Measurements from ENCODE around the gene IQSEC1.

IQSEC1 gene

GRCh38 chr3:13099707-13100106 lies 26.5 kb upstream of the IQSEC1 start:
- TF ChIP-seq CTCF (IDR thresholded peaks at IDR 0.05), result no peak
- Histone ChIP-seq H3K27me3 (peaks cover 0 to 8% of the 10 kb centered on the region in 2 donors), H3K9me3 (no peaks in the 10 kb centered on the region), H3K27ac (no peak overlapping the region), H3K4me3 (no peak overlapping the region), H3K4me1 (no peaks in the 10 kb centered on the region), H3K36me3 (no peaks in the 10 kb centered on the region)
- intact Hi-C loops (cut with DNase I; ENCODE audit: low total_unique reads), result loop anchor here (10.0 kb wide), 2 partner anchors 185 to 545 kb away; no protein-coding TSS in a partner anchor
- no peak for DNase-seq

DNA sequence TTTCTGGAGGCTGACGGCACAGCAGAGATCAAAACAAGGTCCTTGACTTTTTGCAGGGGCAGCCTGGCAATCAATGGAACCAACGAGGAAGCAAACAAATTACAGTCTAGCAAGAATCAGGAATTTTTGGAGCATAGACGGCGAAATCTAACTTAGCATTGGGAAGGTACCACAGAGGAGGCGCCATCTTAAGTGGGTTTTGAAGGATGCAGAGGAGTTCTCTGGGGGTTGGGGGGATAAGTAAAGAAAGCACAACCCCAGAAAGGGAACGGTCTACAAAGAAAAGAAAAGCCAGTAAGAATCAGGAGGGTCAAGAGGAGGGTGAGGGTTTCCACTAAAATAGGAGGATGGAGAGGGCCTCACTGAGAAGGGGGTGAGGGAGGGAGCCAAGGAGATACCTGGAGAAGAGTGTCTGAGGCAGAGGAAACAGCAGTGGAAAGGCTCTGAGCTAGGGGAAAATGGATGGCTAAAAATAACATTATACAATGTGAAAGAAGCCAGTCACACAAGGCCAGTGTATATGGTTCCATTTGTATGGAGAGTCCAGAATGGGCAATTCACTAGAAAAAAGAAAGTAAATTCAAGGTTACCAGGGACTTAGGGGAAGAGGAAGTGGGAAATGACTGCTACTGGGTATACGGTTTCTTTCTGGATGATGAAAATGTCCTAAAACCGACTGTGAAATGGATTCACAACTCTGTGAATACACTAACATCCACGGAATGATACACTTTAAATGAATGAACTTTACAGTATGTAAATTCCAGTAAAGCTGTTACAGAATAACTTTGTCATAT lies 25.2 kb upstream of the IQSEC1 start:
- no peak for DNase-seq
- intact Hi-C loops (cut with DNase I; ENCODE audit: low total_unique reads), result loop anchor here (10.0 kb wide), 2 partner anchors 186 to 546 kb away; no protein-coding TSS in a partner anchor
- H3K27me3 ChIP-seq, result peaks cover 0 to 1% of the 10 kb centered on the region in 2 donors
- no peaks in the 10 kb centered on the region for H3K36me3 ChIP-seq
- H3K9me3 ChIP-seq, result no peaks in the 10 kb centered on the region
- H3K4me3 ChIP-seq, result no peak overlapping the region
- peaks cover 0 to 2% (median 0%) of the 10 kb centered on the region in 4 donors for H3K4me1 ChIP-seq
- TF ChIP-seq CTCF (IDR thresholded peaks at IDR 0.05), result no peak
- no peak overlapping the region for H3K27ac ChIP-seq

GRCh38 chr3:13096356-13096755 lies 23.1 kb upstream of the IQSEC1 start:
- DNase-seq, result no peak

DNA sequence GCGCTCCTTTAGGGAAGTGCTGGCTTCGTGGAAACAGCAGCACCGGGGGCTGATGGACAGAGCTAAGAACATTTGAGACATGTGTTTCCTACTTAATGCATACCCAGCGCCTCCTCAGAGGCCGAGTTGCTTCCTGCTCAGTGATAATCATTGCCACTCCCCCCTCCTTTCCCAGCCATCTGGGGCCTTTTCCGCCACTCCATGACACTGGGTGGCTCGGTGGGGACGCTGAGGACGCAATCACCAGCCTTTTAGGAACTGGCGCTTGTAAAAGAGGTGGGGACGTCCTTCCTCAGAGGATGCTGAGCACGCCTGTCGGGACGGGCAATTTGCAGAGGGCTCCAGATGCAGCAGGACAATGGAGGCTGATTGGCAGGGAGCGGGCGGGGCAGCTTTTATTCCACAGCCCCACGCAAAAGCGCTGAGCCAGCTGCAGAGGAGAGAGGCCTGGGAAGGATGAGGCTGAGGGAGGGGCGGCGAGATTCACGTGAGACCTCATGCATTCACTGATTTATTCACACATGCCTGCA lies 22.2 kb upstream of the IQSEC1 start:
- H3K27ac ChIP-seq, result no peak overlapping the region
- H3K36me3 ChIP-seq, result no peaks in the 10 kb centered on the region
- H3K27me3 ChIP-seq, result no peaks in the 10 kb centered on the region
- no peak for DNase-seq
- peaks cover 0 to 18% (median 6%) of the 10 kb centered on the region in 4 donors for H3K4me1 ChIP-seq
- no peak for TF ChIP-seq CTCF (IDR thresholded peaks at IDR 0.05)
- intact Hi-C loops (cut with DNase I; ENCODE audit: low total_unique reads), result loop anchor here (10.0 kb wide), 2 partner anchors 189 to 549 kb away; no protein-coding TSS in a partner anchor
- H3K9me3 ChIP-seq, result no peaks in the 10 kb centered on the region
- no peak overlapping the region for H3K4me3 ChIP-seq

More at GRCh38 chr3:13096356-13096755, 23.1 kb upstream of the IQSEC1 start:
- no peak overlapping the region for H3K27ac ChIP-seq
- no peaks in the 10 kb centered on the region for H3K27me3 ChIP-seq
- H3K9me3 ChIP-seq, result no peaks in the 10 kb centered on the region
- no peak for TF ChIP-seq CTCF (IDR thresholded peaks at IDR 0.05)
- H3K4me3 ChIP-seq, result no peak overlapping the region
- H3K4me1 ChIP-seq, result peaks cover 0 to 18% (median 6%) of the 10 kb centered on the region in 4 donors
- H3K36me3 ChIP-seq, result no peaks in the 10 kb centered on the region
- intact Hi-C loops (cut with DNase I; ENCODE audit: low total_unique reads), result loop anchor here (10.0 kb wide), 2 partner anchors 188 to 548 kb away; no protein-coding TSS in a partner anchor

- TF ChIP-seq CTCF (IDR thresholded peaks at IDR 0.05), result no peak
- Histone ChIP-seq H3K4me1 (peaks cover 0 to 18% (median 6%) of the 10 kb centered on the region in 4 donors), H3K27ac (no peak overlapping the region), H3K9me3 (no peaks in the 10 kb centered on the region), H3K36me3 (no peaks in the 10 kb centered on the region), H3K27me3 (no peaks in the 10 kb centered on the region), H3K4me3 (no peak overlapping the region)
- DNase-seq, result no peak
- intact Hi-C loops (cut with DNase I; ENCODE audit: low total_unique reads), result loop anchor here (10.0 kb wide), 2 partner anchors 191 to 551 kb away; no protein-coding TSS in a partner anchor
These were observed 20.5 kb upstream of the IQSEC1 start for GRCh38 chr3:13093687-13094086.
